ENCODE results near the gene PIGZ. TPM values are rescaled to one million over a fixed set of nuclear protein-coding genes. Genes with fewer than 3 reads are reported as not detected.

PIGZ gene
- total RNA-seq, 1 experiment from 2014 or later, result 0.69 TPM

- no peak for DNase-seq (ENCODE audit: low spot score)
- POLR2A ChIA-PET (ENCODE audit: low non-redundant PET), result no interaction called here
- Histone ChIP-seq H3K4me1 (ENCODE audit: insufficient read depth, low read length, poor library complexity, severe bottlenecking) (no peaks in the 10 kb centered on the region), H3K27ac (ENCODE audit: low read depth, low read length, poor library complexity, severe bottlenecking) (no peak overlapping the region), H3K36me3 (ENCODE audit: insufficient read depth, low read length, poor library complexity, severe bottlenecking) (no peaks in the 10 kb centered on the region), H3K4me3 (ENCODE audit: low read depth, low read length, poor library complexity, severe bottlenecking) (no peak overlapping the region), H3K27me3 (replicated peaks; ENCODE audit: insufficient read depth, low read depth, low read length, poor library complexity) (no peaks in the 10 kb centered on the region), H3K9me3 (ENCODE audit: low read depth, low read length, poor library complexity, severe bottlenecking) (no peaks in the 10 kb centered on the region)
- CTCF ChIA-PET, result no interaction called here
- no peak for TF ChIP-seq CTCF (conservative IDR thresholded peaks at IDR 0.05; ENCODE audit: low read depth, low read length)
- no peak for TF ChIP-seq EZH2 (IDR thresholded peaks at IDR 0.05; ENCODE audit: borderline replicate concordance, low read depth, low read length, poor library complexity, severe bottlenecking)
- BruUV-seq (replicated peaks), result no TSS peak
- intact Hi-C loops (cut with micrococcal nuclease; ENCODE audit: unreplicated experiment), result loop anchor here (10.0 kb wide), 1 partner anchor 428 kb away; no protein-coding TSS in a partner anchor
Measured at GRCh38 chr3:196962930-196963630, 5.6 kb downstream of the PIGZ start.

- BruUV-seq (replicated peaks), result no TSS peak
- TF ChIP-seq CTCF (conservative IDR thresholded peaks at IDR 0.05; ENCODE audit: low read depth, low read length) (no peak), EZH2 (IDR thresholded peaks at IDR 0.05; ENCODE audit: borderline replicate concordance, low read depth, low read length, poor library complexity, severe bottlenecking) (no peak)
- H3K4me3 ChIP-seq (ENCODE audit: low read depth, low read length, poor library complexity, severe bottlenecking), result no peak overlapping the region
- no peak for DNase-seq (ENCODE audit: low spot score)
- POLR2A ChIA-PET (ENCODE audit: low non-redundant PET), result no interaction called here
- H3K27me3 ChIP-seq (replicated peaks; ENCODE audit: insufficient read depth, low read depth, low read length, poor library complexity), result no peaks in the 10 kb centered on the region
- H3K27ac ChIP-seq (ENCODE audit: low read depth, low read length, poor library complexity, severe bottlenecking), result no peak overlapping the region
- no peaks in the 10 kb centered on the region for H3K36me3 ChIP-seq (ENCODE audit: insufficient read depth, low read length, poor library complexity, severe bottlenecking)
- H3K9me3 ChIP-seq (ENCODE audit: low read depth, low read length, poor library complexity, severe bottlenecking), result no peaks in the 10 kb centered on the region
- intact Hi-C loops (cut with micrococcal nuclease; ENCODE audit: unreplicated experiment), result loop anchor here (10.0 kb wide), 1 partner anchor 428 kb away; no protein-coding TSS in a partner anchor
- no peaks in the 10 kb centered on the region for H3K4me1 ChIP-seq (ENCODE audit: insufficient read depth, low read length, poor library complexity, severe bottlenecking)
- CTCF ChIA-PET, result no interaction called here
Measured at GRCh38 chr3:196962108-196962929, 6.3 kb downstream of the PIGZ start.

- POLR2A ChIA-PET (ENCODE audit: low non-redundant PET), result no interaction called here
- Histone ChIP-seq H3K9me3 (ENCODE audit: low read depth, low read length, poor library complexity, severe bottlenecking) (no peaks in the 10 kb centered on the region), H3K36me3 (ENCODE audit: insufficient read depth, low read length, poor library complexity, severe bottlenecking) (no peaks in the 10 kb centered on the region), H3K27me3 (replicated peaks; ENCODE audit: insufficient read depth, low read depth, low read length, poor library complexity) (no peaks in the 10 kb centered on the region), H3K27ac (ENCODE audit: low read depth, low read length, poor library complexity, severe bottlenecking) (no peak overlapping the region), H3K4me3 (ENCODE audit: low read depth, low read length, poor library complexity, severe bottlenecking) (no peak overlapping the region), H3K4me1 (ENCODE audit: insufficient read depth, low read length, poor library complexity, severe bottlenecking) (no peaks in the 10 kb centered on the region)
- CTCF ChIA-PET, result interaction anchor here (0.6 to 0.7 kb wide), 2 partner anchors 32 to 603 kb away, joined by 4 to 7 read pairs; no protein-coding TSS in a partner anchor
- no peak for DNase-seq (ENCODE audit: low spot score)
- no TSS peak for BruUV-seq (replicated peaks)
- intact Hi-C loops (cut with micrococcal nuclease; ENCODE audit: unreplicated experiment), result no loop called here
- TF ChIP-seq CTCF (conservative IDR thresholded peaks at IDR 0.05; ENCODE audit: low read depth, low read length) (no peak), EZH2 (IDR thresholded peaks at IDR 0.05; ENCODE audit: borderline replicate concordance, low read depth, low read length, poor library complexity, severe bottlenecking) (no peak)
Measured at GRCh38 chr3:196954832-196955231, 13.8 kb downstream of the PIGZ start.
